Right hindlimb (tissue), 1 donor: ENCODE data around the gene ADSL.
"Not testable (repeated sequence)": the region's sequence is repeated elsewhere in the genome, so short reads cannot be mapped to it uniquely, and the experiment has no call there.

Experiments used
- DNase-seq: peaks from one replicate; pipeline ENCODE4 v3.0.0-alpha.2; 2018

ADSL gene

DNA sequence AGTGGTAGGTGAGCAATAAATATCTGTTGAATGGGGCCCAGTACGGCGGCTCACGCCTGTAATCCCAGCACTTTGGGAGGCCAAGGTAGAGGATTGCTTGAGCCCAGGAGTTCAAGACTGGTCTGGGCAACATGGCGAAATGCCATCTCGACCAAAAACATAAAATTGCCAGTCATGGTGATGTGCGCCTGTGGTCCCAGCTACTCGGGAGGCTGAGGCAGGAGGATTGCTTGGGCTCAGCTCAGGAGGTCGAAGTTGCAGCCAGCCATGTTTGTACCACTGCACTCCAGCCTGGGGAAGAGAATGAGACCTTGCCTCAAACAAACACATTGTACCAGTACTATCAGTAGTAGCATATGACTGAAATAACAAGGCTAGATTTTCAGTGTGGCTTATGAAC is 28.3 kb downstream of the ADSL start:
- no peak for DNase-seq

DNA sequence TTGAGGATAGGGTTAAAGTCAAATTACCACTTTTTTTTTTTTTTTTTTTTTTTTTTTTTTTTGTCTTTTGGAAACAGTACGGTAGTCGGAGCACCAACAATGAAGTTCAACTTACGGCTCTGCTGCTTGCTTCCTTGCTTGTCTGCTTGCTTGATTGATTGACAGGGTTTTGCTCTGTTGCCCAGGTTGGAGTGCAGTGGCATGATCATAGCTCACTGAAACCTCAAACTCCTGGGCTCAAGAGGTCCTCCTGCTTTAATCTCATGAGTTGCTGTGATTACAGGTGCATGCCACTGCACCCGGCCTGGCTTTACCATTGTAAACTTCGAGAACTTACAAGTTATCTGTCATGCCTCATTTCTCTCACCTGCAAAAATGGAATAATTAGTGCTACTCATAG is 29.8 kb downstream of the ADSL start:
- no peak for DNase-seq

- DNase-seq, result no peak
Measured at GRCh38 chr22:40377931-40378330, 31.6 kb downstream of the ADSL start.

GRCh38 chr22:40378448-40378847 is 32.1 kb downstream of the ADSL start:
- not testable (repeated sequence) for DNase-seq

- no peak for DNase-seq
Measured at GRCh38 chr22:40381461-40381860, 35.2 kb downstream of the ADSL start.

GRCh38 chr22:40383905-40384304 is 37.6 kb downstream of the ADSL start:
- DNase-seq, result no peak

DNA sequence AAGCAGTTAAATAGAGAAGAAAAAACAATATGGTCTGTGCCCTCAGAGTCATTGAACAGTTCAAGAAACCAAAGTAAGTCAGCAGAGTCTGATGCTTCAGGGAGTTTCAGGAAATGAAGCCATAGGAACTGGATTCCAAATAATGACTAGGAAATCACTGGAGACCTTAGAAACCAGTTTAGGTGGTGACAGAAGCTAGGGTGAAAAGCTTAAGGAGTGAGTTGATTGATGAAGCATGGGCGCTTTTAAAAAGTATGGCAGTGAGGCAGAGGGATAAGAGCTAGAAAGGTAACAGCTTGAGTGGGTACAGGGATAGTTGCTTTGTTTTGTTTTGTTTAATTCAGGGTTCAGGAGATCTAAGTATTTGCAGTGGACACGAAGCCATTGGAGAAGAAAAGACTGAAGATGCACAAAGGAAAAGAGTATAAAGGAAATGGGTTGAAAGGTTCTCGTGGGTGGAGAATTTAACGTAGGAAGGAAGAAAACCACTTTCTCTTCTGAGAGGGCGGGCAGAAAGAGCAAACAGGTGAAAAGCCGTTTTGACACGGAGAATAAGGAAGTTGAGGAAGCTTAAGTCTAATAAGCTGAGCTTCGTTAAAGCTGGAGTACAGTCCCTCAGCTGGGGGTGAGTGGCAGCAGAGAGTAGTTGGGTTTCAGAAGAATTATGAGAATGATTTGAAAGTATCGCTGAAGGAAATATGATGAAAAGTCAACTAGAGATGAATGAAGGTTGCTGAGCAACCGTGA is 38.9 kb downstream of the ADSL start:
- no peak for DNase-seq

- no peak for DNase-seq
Measured at GRCh38 chr22:40387746-40388145, 41.4 kb downstream of the ADSL start.

DNA sequence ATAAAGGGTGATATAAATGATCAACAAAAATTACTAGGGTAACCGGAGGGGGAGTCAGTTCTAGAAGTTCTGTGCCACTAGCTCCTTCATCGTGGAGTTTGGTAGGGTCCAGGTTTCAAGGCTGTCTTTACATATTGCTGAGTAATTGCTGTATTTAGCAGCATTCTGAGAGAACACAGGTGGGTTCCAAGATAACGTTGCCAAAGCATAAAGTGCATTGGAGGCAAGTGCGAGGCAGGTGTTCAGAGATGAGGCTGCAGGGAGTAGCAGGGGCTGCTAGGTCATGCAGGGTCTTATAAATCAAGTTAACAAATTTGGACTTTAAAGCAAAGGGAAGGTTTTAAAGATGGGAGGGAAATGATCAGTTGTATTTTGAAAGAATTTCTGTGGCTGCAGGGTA is 41.9 kb downstream of the ADSL start:
- DNase-seq, result no peak

- no peak for DNase-seq
Measured at GRCh38 chr22:40391417-40391816, 45.1 kb downstream of the ADSL start.

- no peak for DNase-seq
Measured at GRCh38 chr22:40392618-40393017, 46.3 kb downstream of the ADSL start.

DNA sequence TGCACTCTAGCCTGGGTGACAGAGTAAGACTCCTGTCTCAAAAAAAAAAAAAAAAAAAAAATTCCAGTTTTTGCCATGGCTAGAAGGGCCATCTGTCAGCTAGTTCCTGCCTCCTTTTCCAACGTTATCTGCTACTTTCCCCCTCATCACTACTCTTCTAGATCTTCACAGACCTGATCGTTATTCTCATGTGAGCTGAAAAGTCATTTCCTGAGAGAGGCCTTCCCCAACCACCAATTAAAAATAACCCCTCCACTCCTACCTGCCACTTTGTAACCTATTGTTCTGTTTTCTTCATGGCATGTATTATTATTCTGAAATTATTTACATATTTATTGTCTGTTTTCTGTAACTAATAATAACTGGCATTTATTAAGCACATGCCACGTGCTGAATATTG is 48.3 kb downstream of the ADSL start:
- no peak for DNase-seq

DNA sequence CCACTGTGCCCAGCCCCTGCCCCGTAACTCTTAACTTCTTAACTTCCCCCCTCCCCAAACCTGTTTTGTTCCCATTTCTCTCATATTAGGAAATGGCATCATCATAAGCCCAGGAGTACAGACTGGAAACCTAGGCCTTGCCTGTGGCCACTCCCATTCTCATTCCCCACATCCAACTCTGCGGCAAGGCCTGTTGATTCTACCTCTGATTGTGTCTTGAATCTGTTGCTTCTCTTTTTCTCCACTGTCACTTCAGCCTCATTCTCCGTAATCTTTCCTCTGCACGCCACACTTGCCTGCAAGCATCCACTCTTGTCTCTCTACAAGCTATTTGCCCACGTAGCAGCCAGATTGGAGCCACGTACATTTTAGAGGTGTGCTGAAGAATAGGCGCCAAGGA is 49.3 kb downstream of the ADSL start:
- no peak for DNase-seq

- DNase-seq, result peak; percentile 64
Measured at GRCh38 chr22:40396882-40397281, 50.6 kb downstream of the ADSL start.

- DNase-seq, result peak; percentile 43
Measured at GRCh38 chr22:40397396-40397795, 51.1 kb downstream of the ADSL start.

- no peak for DNase-seq
Measured at GRCh38 chr22:40399621-40400020, 53.3 kb downstream of the ADSL start.

DNA sequence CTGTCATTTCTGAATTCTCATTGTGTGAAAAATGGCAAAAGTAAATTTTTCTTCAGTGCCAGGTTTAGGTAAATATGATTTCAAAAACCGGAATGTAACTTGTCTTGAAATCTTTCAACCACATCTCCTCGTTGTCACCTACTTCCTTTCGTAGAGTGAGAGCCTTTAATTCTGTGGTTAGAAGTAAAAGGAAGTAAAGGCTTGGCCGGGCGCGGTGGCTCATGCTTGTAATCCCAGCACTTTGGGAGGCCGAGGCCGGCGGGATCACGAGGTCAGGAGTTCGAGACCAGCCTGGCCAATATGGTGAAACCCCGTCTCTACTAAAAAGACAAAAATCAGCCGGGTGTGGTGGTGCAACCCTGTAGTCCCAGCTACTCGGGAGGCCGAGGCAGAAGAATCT is 53.9 kb downstream of the ADSL start:
- no peak for DNase-seq

DNA sequence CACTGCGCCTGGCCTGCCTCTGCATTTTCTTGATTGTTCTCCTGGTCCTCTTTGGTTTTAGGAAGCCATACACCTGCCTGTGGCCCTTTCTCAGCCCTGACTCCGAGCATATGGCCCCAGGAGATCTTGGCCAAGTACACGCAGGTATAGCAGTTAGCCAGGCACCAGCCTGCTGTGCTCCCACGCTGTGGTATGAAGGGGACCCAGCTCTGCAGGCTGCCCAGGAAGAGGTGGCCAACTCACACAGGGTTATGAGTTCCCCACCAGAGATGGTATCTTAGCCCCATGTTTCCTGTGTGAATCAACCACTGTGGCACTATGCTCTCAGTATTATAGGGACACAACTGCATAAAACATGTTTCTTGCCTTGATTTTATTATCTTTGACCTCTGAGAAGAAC is 55.2 kb downstream of the ADSL start:
- DNase-seq, result no peak

- no peak for DNase-seq
Measured at GRCh38 chr22:40401981-40402406, 55.7 kb downstream of the ADSL start.

DNA sequence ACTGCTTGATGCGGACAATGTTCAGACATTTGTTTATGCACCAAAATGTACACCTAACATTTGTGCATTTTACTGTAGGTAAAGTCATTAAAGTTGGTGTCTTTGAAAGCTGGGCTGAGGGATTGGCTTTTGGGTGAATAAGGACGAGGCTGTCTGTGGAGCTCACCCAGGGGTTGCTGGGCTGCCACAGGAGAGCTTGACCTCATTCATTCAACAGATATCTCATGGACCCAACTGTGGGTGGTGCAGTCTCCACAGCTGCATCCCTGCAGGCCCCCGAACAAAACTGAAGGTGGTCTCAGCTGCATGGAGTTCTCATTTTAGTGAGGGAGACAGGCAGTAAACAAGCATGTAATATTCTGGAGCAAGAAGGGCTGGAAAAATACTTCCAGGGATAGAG is 56.8 kb downstream of the ADSL start:
- DNase-seq, result no peak

DNA sequence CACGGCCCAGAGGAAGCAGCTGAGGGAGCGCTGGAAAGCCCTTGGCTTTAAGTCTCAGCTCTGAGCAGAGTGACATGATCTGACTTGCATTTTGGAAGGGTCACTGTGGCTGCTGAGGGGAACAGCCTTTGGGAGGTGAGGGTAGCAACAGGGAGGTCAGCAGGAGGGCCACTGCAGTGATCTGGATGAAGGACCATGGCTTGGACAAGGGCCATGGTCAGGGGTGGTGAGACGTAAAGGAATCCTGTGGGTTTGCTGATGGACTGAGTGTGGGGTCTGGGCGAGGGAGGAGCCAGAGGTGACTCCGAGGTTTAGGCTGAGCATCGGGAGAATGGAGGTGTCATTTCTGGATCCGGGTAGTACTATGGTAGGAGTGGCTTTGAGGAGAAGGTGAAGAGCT is 57.4 kb downstream of the ADSL start:
- no peak for DNase-seq

DNA sequence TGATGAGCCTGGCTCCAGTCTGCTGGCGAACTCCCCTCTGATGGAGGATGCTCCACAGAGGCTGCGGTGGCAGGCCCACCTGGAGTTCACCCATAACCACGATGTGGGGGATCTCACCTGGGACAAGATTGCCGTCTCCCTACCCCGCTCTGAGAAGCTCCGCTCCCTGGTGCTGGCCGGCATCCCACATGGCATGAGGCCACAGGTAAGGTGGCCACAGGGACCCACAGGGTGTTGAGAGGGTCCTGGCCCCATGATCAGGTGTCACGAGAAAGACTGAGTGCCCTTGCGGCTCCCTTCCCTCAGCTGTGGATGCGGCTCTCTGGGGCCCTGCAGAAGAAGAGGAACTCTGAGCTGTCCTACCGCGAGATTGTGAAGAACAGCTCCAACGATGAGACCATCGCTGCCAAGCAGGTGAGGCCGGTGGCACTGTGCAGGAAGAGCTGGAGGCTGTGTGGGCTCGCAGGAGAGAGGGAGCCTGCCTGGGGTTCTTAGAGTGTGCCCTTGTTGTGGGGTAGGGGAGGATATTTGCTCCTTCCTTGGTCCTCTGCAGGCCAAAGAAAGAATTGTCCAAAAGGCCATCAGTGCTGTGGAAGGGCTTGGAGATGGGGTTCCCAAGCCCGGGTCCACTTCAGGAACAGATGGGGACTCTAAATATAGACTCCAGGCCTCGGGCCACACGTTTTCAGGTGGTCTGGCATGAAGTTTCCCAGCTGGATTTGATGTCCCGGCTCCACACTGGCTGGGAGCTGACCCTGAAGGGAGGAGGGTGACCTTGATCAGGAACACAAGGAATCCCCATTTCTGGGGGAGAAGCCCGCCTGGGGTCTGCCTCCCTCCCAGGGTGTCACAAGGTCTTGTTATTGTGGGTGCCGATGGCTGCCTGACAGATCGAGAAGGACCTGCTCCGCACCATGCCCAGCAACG is 58.2 kb downstream of the ADSL start:
- DNase-seq, result no peak

DNA sequence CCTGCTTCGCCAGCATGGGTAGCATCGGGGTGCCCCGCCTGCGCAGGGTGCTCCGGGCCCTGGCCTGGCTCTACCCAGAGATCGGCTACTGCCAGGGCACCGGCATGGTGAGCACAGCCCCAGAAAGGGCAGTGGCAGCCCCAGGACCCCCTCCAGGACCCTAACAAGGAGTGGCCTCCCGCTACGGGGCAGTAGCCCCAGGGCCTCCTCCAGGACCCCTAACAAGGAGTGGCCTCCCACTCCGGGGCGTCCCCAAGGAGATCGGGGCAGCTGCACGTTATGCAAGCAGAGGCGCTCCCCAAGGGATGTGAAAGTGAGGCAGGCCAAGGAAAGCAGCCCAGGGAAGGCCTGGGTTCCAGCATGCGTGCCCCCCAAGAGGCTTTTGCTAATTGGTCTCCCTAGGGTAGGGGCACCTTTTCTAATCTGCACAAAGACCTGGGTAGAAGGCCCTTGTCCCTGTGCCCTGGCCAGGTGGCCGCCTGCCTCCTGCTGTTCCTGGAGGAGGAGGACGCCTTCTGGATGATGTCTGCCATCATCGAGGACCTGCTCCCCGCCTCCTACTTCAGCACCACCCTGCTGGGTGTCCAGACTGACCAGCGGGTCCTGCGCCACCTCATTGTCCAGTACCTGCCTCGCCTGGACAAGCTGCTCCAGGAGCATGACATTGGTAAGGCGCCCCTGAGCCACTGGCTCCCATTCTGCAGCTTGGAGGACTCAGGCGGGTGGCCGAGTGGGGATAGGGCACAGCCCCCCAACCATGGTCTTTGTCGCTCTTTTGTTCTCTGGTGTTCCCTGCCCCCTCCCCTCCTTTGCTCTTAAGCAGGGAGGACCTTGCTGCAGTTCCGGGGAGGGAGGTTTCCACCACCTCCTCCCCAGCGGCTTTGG is 59.1 kb downstream of the ADSL start:
- DNase-seq, result no peak
